Mucosa of rectum (tissue), 2 donors: ENCODE data around the gene B3GNT7.
"Not testable (repeated sequence)": the region's sequence is repeated elsewhere in the genome, so short reads cannot be mapped to it uniquely, and the experiment has no call there.

Experiments used
- H3K27ac ChIP-seq, 2 donors: one replicate each; pipeline ENCODE4 v1.7.0; 2013; ENCODE audit warnings: inconsistent platforms in 2 of 2, low read depth in 2 of 2, low read length in 2 of 2
- H3K27me3 ChIP-seq, 2 donors: one replicate each; pipeline ENCODE4 v1.7.0; 2013; ENCODE audit warnings: low read length in 2 of 2; ENCODE audit not compliant: control insufficient read depth in 2 of 2, insufficient read depth in 2 of 2
- H3K36me3 ChIP-seq, 2 donors: one replicate each; pipeline ENCODE4 v1.7.0; 2013; ENCODE audit warnings: low read length in 2 of 2; ENCODE audit not compliant: control insufficient read depth in 2 of 2, insufficient read depth in 2 of 2
- H3K4me1 ChIP-seq, 2 donors: one replicate each; pipeline ENCODE4 v1.7.0; 2013; ENCODE audit warnings: low read length in 2 of 2, mild to moderate bottlenecking in 1 of 2; ENCODE audit not compliant: control insufficient read depth in 2 of 2, insufficient read depth in 2 of 2
- H3K4me3 ChIP-seq, 2 donors: one replicate each; pipeline ENCODE4 v1.7.0; 2013; ENCODE audit warnings: low read length in 2 of 2
- H3K9ac ChIP-seq, 2 donors: one replicate each; pipeline ENCODE4 v1.7.0; 2013; ENCODE audit warnings: low read length in 2 of 2, low read depth in 1 of 2, mild to moderate bottlenecking in 1 of 2
- H3K9me3 ChIP-seq, 2 donors: one replicate each; pipeline ENCODE4 v1.7.0; 2013; ENCODE audit warnings: low read length in 2 of 2; ENCODE audit not compliant: control insufficient read depth in 2 of 2
- donor health status: healthy.
- donor health status: Normal muscosa, but diverticular disease.

B3GNT7 gene

DNA sequence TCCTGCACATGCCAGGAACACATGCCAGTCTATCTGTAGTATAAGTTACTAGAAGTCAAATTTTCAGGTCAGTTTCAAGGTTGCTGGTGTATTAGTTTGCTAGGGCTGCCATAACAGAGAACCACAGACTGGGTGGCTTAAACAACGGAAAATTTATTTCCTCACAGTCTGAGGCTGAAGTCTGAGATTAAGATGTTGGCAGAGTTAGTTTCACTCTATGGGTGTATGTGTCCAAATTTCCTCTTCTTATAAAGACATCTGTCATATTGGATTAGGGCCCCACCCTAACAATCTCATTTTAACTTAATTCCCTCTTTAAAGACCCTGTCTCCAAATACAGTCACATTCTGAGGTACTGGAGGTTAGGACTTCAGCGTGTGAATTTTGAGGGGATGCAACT lies 26.5 kb downstream of the B3GNT7 start:
- no peak overlapping the region for H3K27ac ChIP-seq
- no peaks in the 10 kb centered on the region for H3K36me3 ChIP-seq
- H3K9me3 ChIP-seq = no peaks in the 10 kb centered on the region
- no peak overlapping the region for H3K4me3 ChIP-seq
- no peaks in the 10 kb centered on the region for H3K27me3 ChIP-seq
- H3K9ac ChIP-seq = no peak overlapping the region
- H3K4me1 ChIP-seq = no peaks in the 10 kb centered on the region

DNA sequence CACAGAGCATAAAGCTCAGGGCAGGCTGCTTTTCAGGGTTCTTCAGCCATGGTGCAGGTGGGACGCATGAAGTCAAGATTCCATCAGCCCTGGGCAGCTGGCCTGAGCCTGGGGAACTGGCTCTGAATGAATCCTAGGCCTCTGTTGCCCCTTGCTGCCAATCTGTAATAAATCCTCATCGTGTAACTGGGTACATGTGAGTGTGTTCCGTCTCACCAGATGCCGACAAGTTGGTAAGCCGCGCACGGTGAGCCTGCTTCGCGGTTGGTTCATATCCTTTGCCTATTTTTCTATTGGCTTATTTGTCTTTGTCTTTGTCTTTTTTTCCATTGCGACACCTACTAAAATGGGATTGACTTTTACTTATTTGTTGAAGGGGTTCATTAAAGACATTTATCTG lies 27.7 kb downstream of the B3GNT7 start:
- no peak overlapping the region for H3K27ac ChIP-seq
- no peaks in the 10 kb centered on the region for H3K27me3 ChIP-seq
- H3K4me3 ChIP-seq = no peak overlapping the region
- H3K36me3 ChIP-seq = no peaks in the 10 kb centered on the region
- H3K9ac ChIP-seq = no peak overlapping the region
- H3K4me1 ChIP-seq = no peaks in the 10 kb centered on the region
- H3K9me3 ChIP-seq = no peaks in the 10 kb centered on the region

DNA sequence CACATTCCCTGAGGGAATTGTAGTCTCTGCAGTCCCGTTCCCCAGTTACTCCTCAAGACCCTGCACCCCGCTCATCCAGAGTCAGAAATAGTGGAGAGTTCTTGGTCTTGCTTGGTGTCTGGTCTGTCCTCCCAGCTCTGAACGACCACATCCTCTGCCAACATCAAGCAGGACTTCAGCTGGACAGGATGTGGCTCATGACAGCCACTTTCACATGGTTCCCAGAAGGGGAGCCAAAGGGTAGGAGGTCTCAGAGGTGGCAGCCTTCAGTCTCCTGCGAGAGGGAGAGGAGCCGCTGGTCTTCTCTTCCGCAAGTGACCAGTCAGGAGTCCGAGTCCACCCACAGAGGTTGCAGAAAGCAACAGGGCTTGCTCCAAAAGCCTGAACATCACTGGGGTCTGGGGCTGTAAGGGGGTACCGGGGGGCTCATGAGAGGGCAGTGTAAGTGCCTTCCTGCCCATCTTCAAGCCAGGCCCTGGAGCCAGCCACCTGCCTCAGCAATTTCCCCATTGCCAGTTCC lies 29.8 kb downstream of the B3GNT7 start:
- no peak overlapping the region for H3K27ac ChIP-seq
- H3K4me1 ChIP-seq = no peaks in the 10 kb centered on the region
- no peaks in the 10 kb centered on the region for H3K27me3 ChIP-seq
- no peak overlapping the region for H3K9ac ChIP-seq
- H3K36me3 ChIP-seq = no peaks in the 10 kb centered on the region
- no peak overlapping the region for H3K4me3 ChIP-seq
- H3K9me3 ChIP-seq = no peaks in the 10 kb centered on the region

DNA sequence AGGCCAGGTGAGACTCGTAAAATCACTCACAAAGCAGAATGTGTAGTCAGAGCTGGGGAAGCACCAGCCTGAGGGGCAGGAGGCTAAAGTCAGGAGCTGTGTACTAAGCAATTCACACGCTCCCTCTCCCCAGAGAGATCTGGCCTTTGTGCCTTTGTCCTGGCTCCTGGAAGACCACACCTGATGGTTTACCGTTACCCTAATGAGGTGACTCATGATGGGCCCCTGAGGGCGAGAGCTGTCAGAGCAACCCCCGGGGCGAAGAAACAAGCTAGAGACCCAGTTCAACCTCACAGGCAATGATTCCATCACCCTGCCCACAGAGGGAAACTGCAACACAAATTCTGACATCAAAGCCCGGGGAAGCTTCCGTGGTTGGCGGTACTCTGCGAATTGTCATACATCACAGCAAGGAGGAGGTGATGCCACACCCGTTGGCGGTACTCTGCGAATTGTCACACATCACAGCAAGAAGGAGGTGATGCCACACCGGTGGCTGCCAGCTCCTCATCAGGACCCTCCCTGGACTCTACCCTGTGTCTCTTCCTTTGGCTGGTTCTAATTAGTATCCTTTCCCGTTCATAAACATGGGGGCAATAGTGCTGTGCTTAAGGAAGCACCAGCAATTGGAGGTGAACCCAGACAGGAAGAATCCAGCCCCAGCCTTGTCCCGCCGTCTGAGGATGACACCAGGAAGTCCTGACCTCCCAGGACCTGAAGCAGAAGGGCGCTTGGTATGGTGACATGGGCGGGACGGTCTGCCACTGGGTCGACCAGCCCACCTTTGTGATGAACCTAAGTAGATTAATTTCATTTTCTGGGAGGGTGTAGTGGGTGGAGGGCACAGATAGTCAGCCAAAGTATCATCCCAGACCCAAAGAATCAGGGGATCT lies 30.5 kb downstream of the B3GNT7 start:
- no peak overlapping the region for H3K4me3 ChIP-seq
- no peaks in the 10 kb centered on the region for H3K27me3 ChIP-seq
- H3K36me3 ChIP-seq = no peaks in the 10 kb centered on the region
- no peaks in the 10 kb centered on the region for H3K9me3 ChIP-seq
- H3K4me1 ChIP-seq = no peaks in the 10 kb centered on the region
- H3K27ac ChIP-seq = no peak overlapping the region
- H3K9ac ChIP-seq = no peak overlapping the region

DNA sequence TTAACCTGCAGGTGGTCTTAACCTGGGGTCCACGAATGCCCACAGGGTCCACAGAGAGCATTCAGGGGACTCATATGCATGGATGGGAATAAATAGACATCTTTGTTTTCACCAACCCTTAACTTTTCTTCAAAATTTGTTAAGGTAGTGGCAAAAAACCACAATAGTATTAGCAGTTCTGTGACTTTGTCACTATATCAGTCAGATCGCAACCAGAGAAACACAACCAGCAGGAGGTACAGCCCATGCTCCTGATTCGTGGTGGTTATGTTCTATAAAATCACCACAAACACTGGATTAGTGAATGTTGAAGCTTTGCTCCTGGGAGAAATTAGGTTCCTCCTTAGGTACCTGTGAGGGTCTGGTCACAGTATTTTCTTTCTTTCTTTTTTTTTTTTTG lies 31.6 kb downstream of the B3GNT7 start:
- H3K27ac ChIP-seq = no peak overlapping the region
- H3K9ac ChIP-seq = no peak overlapping the region
- no peaks in the 10 kb centered on the region for H3K36me3 ChIP-seq
- no peaks in the 10 kb centered on the region for H3K4me1 ChIP-seq
- H3K27me3 ChIP-seq = no peaks in the 10 kb centered on the region
- peaks cover 0 to 3% of the 10 kb centered on the region in 2 donors for H3K9me3 ChIP-seq
- H3K4me3 ChIP-seq = no peak overlapping the region

DNA sequence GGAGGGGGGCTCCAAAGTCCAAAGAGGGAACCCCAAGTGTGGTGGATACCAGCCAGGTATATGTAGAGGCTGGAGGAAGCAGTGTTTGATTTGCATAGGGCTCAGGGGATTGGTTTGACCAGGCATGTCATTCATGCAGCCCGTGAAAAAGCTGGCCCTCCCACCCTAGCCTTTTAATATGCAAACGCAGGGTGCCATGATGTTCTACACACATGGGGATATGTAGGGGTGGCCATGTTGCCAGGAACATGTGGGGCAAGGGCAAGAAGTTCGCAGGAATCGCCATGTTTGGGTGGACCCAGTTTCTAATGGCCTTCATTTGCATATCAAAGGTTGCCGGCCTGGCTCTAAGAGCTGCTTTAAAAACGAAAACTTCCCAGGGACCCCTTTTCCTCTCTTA lies 33.6 kb downstream of the B3GNT7 start:
- Histone ChIP-seq H3K27me3 (no peaks in the 10 kb centered on the region), H3K9me3 (peaks cover 0 to 3% of the 10 kb centered on the region in 2 donors), H3K4me3 (no peak overlapping the region), H3K27ac (no peak overlapping the region), H3K4me1 (no peaks in the 10 kb centered on the region), H3K36me3 (no peaks in the 10 kb centered on the region), H3K9ac (no peak overlapping the region)

DNA sequence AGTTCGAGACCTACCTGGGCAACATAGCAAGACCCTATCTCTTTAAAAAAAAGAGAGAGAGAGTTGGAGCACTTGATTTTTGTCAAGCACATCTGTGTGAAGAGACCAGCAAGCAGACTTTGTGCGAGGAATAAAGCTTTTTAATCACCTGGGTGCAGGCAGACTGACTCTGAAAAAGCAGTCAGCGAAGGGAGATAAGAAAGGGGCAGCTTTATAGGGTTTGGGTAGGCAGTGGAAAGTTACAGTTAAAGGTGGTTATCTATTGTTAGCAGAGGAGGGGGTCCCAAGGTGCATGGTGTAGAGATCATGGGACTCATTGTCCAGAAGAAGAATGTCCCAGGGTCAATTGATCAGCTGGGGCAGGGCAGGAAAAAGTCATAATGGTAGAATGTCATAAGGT lies 34.4 kb downstream of the B3GNT7 start:
- Histone ChIP-seq H3K27ac (no peak overlapping the region), H3K36me3 (no peaks in the 10 kb centered on the region), H3K27me3 (no peaks in the 10 kb centered on the region), H3K9ac (no peak overlapping the region), H3K4me1 (no peaks in the 10 kb centered on the region), H3K9me3 (peaks cover 0 to 3% of the 10 kb centered on the region in 2 donors), H3K4me3 (no peak overlapping the region)

DNA sequence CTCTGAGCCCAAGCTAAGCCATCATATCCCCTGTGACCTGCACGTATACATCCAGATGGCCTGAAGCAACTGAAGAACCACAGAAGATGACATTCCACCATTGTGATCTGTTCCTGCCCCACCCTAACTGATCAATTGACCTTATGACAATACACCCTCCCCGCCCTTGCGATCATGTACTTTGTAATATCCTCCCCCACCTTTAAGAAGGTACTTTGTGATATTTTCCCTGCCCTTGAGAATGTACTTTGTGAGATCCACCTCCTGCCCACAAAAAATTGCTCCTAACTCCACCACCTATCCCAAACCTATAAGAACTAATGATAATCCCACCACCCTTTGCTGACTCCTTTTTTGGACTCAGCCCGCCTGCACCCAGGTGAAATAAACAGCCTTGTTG lies 34.9 kb downstream of the B3GNT7 start:
- not testable (repeated sequence) for H3K9ac ChIP-seq, H3K27ac ChIP-seq, H3K36me3 ChIP-seq, H3K27me3 ChIP-seq, H3K9me3 ChIP-seq, H3K4me3 ChIP-seq, H3K4me1 ChIP-seq

DNA sequence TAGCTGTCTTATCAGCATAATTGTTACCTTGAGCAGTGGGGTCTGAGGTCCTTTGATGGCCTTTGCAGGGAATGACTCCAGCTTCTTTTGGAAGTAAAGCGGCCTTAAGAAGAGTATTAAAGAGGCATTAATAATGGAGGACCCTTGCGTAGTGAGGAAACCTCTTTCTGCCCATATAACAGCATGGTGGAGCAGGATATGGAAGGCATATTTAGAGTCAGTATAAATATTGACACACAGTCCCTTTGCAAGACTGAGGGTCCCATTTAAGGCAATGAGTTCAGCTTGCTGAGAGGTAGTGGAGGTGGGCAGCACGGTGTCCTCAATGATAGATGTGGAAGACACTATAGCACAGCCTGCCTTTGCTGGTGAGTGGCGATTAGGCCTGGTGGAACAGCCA lies 36.1 kb downstream of the B3GNT7 start:
- no peak overlapping the region for H3K27ac ChIP-seq

DNA sequence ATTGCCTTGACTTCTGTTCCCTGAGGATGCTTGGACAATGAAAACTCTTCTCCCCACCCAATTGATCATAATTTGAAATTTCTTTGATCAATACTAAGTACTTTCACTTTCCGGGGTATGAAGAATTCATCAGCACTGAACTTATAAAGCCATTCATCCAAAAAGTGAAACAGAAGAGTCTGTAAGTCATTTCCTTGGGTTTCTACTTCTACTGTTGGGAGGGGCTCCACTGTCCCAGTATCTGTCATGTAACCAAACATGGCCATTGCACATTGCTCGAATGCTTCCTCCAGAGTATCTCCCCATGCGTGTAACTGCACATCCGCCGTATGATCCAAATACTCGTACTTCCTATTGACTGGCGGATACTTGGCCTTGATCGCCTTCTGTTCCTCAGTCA lies 38.5 kb downstream of the B3GNT7 start:
- peaks cover 0 to 3% of the 10 kb centered on the region in 2 donors for H3K9me3 ChIP-seq
- no peak overlapping the region for H3K27ac ChIP-seq
- H3K4me3 ChIP-seq = no peak overlapping the region
- no peaks in the 10 kb centered on the region for H3K4me1 ChIP-seq
- H3K9ac ChIP-seq = no peak overlapping the region
- H3K36me3 ChIP-seq = no peaks in the 10 kb centered on the region
- H3K27me3 ChIP-seq = no peaks in the 10 kb centered on the region

More for the DNA sequence above, 36.1 kb downstream of the B3GNT7 start:
- Histone ChIP-seq H3K4me3 (no peak overlapping the region), H3K9me3 (peaks cover 0 to 3% of the 10 kb centered on the region in 2 donors), H3K4me1 (no peaks in the 10 kb centered on the region), H3K36me3 (no peaks in the 10 kb centered on the region), H3K27me3 (no peaks in the 10 kb centered on the region), H3K9ac (no peak overlapping the region)
